ENCODE results near the gene CLDN3. TPM values are rescaled to one million over a fixed set of nuclear protein-coding genes. Genes with fewer than 3 reads are reported as not detected.
A peak's percentile ranks its signal among the peaks of the same experiment; 100 is the strongest.

The CLDN3 gene
- total RNA-seq, 4 donors from 2014 or later, result 55.3 to 944 (median 831) TPM

DNA sequence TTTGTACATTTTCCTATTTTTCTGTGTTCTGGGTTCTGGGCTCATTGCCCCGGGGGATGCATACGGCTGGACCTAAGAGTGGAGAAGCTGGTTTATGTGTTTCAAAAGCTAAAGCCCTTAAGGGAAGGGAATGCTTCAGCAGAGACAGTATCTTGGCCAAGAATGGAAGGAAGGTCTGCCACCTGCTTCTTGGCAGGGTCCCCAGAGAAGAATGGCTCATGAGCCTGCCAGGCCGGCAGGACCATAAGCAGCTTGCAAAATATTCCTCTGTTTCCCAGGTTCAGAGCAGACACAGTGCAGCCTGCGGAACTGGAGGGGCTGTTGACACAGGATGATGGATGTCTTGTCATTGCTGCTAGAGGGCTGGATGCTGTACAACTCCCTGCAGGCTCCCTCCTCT is 23.7 kb downstream of the CLDN3 start:
- TF ChIP-seq, protein P1, sequence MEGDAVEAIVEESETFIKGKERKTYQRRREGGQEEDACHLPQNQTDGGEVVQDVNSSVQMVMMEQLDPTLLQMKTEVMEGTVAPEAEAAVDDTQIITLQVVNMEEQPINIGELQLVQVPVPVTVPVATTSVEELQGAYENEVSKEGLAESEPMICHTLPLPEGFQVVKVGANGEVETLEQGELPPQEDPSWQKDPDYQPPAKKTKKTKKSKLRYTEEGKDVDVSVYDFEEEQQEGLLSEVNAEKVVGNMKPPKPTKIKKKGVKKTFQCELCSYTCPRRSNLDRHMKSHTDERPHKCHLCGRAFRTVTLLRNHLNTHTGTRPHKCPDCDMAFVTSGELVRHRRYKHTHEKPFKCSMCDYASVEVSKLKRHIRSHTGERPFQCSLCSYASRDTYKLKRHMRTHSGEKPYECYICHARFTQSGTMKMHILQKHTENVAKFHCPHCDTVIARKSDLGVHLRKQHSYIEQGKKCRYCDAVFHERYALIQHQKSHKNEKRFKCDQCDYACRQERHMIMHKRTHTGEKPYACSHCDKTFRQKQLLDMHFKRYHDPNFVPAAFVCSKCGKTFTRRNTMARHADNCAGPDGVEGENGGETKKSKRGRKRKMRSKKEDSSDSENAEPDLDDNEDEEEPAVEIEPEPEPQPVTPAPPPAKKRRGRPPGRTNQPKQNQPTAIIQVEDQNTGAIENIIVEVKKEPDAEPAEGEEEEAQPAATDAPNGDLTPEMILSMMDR (IDR thresholded peaks at IDR 0.05), result no peak
- TF ChIP-seq POLR2A (IDR thresholded peaks at IDR 0.05), result no peak
- H3K4me3 ChIP-seq, result no peak overlapping the region
- no peak for DNase-seq
- no peaks in the 10 kb centered on the region for H3K9me3 ChIP-seq
- no peaks in the 10 kb centered on the region for H3K36me3 ChIP-seq
- no peak overlapping the region for H3K27ac ChIP-seq
- no peaks in the 10 kb centered on the region for H3K27me3 ChIP-seq
- H3K4me1 ChIP-seq, result peaks cover 0 to 18% (median 3%) of the 10 kb centered on the region in 4 donors

DNA sequence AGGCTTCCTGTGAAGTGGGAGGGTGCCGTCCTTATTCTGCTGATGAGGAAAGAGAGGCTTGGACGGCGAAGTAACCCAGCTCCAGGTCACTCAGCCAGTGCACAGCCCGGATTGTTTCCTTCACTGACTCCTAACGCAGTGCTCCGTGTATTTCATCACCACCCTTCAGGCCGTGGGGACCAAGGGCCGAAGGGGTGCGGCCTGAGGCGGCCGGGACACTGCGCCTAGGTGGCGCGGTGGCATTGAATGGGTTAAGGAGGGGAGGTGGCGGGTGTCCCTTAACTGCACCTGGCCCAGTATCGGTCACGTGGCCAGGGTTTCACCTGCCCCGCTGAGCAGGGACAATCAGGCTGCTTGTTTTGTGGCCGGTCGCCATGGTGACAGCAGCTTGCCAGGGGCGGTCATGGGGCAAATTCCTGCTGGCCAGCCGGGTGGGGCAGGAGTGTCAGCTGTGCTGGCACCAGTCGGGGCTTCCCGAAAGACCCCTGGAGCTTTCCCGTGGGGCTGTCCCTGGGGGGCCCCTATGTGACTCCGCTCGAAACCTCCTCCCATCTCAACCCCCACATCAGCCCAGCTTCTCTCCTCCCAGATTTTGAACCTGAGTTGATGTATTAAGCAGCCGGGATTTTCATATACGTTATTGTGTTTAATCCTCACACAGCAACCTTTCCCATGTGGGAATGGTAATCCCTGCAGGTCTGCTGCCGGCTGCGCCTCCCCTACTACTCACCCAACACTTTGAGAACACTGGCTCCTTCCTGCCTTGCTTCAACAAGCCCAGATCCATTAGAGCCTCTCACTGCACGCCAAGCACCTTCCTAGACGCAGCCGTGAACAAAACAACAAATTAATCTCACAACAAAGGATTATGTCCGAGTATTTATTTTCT is 27.1 kb downstream of the CLDN3 start:
- TF ChIP-seq, protein P1 (IDR thresholded peaks at IDR 0.05), result peak in 1 of 6 experiments; percentile 11
- peak in 1 of 2 donors; percentile 71 for TF ChIP-seq POLR2A (IDR thresholded peaks at IDR 0.05)
- peak; percentile 80 to 98 (median 96) for DNase-seq
- peaks cover 0 to 19% (median 5%) of the 10 kb centered on the region in 4 donors for H3K4me1 ChIP-seq

DNA sequence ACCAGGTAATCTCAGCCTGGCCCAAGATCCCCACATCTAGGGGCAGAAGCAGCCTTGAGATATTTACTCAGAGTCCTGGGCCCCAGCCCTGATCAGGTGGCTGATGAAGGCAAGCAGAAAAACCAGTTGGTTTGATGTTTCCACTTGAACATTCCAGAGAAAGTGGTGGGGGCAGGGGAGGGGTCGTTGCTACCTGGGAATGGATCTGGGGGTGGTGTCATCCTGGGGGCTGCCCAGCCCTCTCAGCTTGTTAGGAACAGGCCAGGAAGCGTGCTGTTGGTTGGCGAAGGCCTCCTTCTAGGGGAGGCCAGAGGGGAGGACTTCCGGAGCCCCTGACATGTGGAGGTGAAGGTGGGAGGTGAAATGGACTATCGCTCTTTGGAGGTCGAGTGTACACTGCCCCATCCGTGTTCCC is 27.7 kb downstream of the CLDN3 start:
- peaks cover 0 to 25% (median 8%) of the 10 kb centered on the region in 4 donors for H3K4me1 ChIP-seq
- peak overlapping the region in 3 of 4 donors; percentile 82 to 95 (median 93) for H3K27ac ChIP-seq
- TF ChIP-seq, protein P1 (IDR thresholded peaks at IDR 0.05), result peak in 1 of 6 experiments; percentile 16
- no peak for TF ChIP-seq POLR2A (IDR thresholded peaks at IDR 0.05)
- no peak for DNase-seq
- H3K27me3 ChIP-seq, result no peaks in the 10 kb centered on the region
- peaks cover 0 to 4% (median 0%) of the 10 kb centered on the region in 3 donors for H3K36me3 ChIP-seq
- no peaks in the 10 kb centered on the region for H3K9me3 ChIP-seq
- peak overlapping the region in 2 of 4 donors; percentile 23 to 33 for H3K4me3 ChIP-seq

More for the DNA sequence above, 27.1 kb downstream of the CLDN3 start:
- no peaks in the 10 kb centered on the region for H3K9me3 ChIP-seq
- H3K4me3 ChIP-seq, result peak overlapping the region in 2 of 4 donors; percentile 23 to 33
- H3K27ac ChIP-seq, result peak overlapping the region in 3 of 4 donors; percentile 82 to 95 (median 93)
- H3K36me3 ChIP-seq, result no peaks in the 10 kb centered on the region
- H3K27me3 ChIP-seq, result no peaks in the 10 kb centered on the region

DNA sequence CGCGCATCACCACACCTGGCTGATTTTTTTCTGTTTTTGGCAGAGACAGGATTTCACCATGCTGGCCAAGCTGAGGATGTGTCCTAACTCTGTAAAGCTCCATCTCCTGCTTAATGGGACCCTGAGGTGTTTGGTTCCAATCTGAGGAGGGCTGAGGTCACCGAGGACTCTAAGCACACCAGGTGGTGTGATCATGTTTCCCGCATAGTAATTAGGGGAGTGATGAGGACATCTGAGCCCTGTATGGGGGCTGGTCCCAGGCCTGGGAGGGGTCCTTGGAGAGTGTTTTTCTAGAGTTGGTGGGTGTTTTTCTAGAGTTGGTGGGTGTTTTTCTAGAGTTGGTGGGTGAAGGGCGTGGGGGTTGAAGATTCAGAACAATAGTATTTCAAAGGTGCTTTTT is 28.5 kb downstream of the CLDN3 start:
- Histone ChIP-seq H3K27me3 (no peaks in the 10 kb centered on the region), H3K4me1 (peaks cover 0 to 33% (median 8%) of the 10 kb centered on the region in 4 donors), H3K36me3 (peaks cover 0 to 11% (median 0%) of the 10 kb centered on the region in 3 donors), H3K9me3 (no peaks in the 10 kb centered on the region), H3K27ac (peak overlapping the region in 3 of 4 donors; percentile 82 to 95 (median 93)), H3K4me3 (no peak overlapping the region)
- no peak for DNase-seq
- TF ChIP-seq, protein P1 (IDR thresholded peaks at IDR 0.05), result no peak
- no peak for TF ChIP-seq POLR2A (IDR thresholded peaks at IDR 0.05)

DNA sequence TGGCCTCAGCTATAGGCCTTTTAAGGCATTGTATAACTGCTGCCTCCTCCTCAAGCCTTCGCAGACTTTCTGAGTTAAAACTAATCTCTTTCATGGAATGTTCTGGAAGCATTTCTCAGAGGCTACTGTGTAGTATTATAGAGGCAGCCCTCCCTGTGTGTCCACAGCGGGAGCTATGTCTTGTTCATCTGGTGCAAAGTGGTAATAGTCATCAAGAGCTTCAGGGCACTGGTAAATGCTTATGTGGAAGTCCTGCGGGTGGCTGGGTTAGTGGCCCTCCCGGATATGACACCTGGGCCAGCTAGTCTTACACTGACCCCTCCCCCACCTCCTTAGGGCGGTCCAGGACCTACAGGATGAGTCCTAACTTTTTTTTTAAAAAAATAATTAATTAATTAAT is 29.3 kb downstream of the CLDN3 start:
- Histone ChIP-seq H3K27me3 (no peaks in the 10 kb centered on the region), H3K27ac (peak overlapping the region in 2 of 4 donors; percentile 40 to 53), H3K4me1 (peaks cover 0 to 35% (median 8%) of the 10 kb centered on the region in 4 donors), H3K9me3 (no peaks in the 10 kb centered on the region), H3K4me3 (no peak overlapping the region), H3K36me3 (peaks cover 0 to 18% (median 0%) of the 10 kb centered on the region in 3 donors)
- TF ChIP-seq, protein P1 (IDR thresholded peaks at IDR 0.05), result no peak
- no peak for TF ChIP-seq POLR2A (IDR thresholded peaks at IDR 0.05)
- DNase-seq, result no peak

Data from Peyer's patch (tissue), 4 donors.